ENCODE measurements around the gene FCRL6.

Gene FCRL6, protein sequence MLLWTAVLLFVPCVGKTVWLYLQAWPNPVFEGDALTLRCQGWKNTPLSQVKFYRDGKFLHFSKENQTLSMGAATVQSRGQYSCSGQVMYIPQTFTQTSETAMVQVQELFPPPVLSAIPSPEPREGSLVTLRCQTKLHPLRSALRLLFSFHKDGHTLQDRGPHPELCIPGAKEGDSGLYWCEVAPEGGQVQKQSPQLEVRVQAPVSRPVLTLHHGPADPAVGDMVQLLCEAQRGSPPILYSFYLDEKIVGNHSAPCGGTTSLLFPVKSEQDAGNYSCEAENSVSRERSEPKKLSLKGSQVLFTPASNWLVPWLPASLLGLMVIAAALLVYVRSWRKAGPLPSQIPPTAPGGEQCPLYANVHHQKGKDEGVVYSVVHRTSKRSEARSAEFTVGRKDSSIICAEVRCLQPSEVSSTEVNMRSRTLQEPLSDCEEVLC

DNA sequence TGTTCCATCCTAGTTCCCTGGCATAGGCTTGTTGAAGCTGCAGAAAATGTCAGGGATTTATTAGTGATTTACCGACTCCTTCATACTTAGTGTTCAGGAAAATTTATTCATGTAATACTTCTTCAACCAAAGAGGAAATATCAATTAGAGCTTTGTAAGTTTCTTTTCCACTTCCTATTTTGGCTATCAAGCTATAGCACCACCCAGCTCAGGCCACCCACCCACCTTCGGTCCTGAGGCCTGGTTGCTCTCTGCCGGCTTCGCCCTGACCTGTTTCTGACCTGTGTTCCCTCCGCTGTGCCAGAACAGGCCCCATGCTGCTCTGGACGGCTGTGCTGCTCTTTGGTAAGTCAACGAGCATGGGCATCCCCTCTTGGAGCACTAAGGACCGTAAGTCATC is at the start of gene FCRL6:
Gene FCRL6, plus strand, starts transcription at position 250 of the 400 bp plus-strand sequence. Its CDS starts 65 bp downstream, at position 315.
- DNase-seq, result no peak

DNA sequence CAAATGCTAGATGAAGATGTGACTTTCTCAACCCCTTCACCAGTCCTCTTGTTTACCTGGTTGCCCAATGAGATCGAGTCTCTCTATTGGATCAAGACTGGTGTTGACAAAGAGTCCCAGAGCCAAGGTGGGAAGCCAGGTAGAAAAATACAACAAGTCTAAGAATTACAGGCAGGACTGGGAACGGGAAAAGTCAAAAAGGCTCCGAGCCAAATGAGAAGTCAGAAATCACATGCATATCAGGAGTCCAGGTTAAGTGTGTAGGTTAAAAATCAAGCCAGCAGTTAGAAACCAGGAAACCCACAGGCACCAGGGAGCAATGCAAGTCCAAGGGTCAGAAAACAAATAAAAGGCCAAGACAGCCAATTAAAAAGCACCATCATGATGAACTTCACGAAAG is 48.8 kb upstream of the FCRL6 start:
- no peak for DNase-seq

DNA sequence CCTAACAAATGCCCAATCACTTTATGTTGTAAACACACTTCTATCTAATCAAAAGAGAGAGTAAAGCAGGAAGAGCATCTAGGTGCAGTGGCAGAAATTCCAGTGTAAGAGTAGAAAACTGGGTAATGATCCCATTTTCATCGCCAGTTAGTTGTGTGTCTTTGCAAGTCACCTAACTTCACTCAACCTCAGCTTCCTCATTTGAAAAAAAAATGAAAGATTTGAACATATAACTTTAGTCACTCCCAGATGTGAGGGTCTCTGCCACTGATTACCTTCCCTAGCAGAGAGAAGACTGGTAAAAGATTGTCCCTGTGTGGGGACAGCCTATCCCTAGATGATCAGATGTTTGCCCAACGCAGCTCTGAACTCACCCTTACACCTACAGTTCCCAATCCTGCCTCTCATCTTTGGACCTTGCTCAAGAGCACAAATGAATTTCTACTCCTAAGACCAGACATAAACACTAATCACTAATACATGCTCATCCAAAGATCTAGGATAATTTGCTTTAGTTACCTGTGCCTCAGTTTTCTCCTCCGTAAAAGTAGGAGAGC is 46.6 kb upstream of the FCRL6 start:
- DNase-seq, result no peak

DNA sequence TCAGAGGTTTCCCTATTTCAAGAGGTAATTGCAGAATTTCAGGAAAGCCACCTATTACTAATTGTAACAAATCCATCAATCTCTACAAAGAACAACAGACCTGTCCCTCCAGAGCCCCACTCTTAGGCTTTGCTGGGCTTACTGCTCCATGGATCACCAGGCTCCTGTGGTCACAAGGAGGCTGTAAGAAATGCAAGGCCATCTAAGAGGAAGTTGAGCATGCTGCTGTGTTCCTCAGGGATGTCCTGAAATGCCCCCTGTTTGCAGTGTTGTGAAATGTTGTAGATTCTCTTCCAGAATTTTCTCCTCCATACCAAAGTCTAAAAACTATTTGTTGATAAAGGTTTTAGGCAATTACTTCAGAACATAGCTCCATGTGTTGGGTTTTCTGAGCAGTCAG is 45.8 kb upstream of the FCRL6 start:
- no peak for DNase-seq

DNA sequence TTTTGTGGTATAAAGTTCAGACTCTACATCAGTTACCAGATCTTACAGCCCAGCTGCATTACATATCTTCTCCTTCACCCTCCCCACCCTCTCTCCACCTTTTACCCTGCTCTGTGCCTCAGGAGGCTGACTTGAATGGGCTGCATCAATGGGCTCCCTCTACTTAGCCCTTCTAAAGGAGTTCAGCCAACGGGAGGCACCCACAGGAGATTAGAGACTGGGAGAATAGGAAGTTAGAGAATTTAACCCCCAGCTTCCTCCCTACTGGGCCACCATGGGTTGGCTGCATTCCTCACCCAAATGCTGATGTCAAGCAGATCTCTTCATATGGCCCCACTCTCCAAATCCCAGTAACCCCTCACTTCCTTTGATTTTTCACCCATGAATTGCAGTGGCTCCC is 38.5 kb upstream of the FCRL6 start:
- DNase-seq, result no peak

DNA sequence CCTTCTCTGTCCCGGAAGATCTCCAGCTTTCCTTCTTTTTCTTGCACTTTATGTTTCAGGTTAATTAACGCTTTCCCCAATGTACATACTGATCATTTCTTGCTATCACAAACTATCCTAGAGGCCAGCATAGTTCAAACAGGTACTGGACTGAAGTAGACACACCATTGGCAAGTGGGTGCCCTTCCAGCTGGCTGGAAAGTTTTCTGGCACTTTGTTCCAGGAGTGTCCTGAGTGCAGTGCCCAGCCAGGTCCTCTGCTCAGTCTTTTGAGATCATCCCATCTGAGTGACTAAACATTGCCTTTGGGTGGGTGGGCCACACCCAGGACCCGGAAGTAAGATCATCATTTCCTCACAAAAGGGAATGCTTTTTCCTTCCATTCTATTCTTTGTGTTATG is 36.4 kb upstream of the FCRL6 start:
- DNase-seq, result no peak

DNA sequence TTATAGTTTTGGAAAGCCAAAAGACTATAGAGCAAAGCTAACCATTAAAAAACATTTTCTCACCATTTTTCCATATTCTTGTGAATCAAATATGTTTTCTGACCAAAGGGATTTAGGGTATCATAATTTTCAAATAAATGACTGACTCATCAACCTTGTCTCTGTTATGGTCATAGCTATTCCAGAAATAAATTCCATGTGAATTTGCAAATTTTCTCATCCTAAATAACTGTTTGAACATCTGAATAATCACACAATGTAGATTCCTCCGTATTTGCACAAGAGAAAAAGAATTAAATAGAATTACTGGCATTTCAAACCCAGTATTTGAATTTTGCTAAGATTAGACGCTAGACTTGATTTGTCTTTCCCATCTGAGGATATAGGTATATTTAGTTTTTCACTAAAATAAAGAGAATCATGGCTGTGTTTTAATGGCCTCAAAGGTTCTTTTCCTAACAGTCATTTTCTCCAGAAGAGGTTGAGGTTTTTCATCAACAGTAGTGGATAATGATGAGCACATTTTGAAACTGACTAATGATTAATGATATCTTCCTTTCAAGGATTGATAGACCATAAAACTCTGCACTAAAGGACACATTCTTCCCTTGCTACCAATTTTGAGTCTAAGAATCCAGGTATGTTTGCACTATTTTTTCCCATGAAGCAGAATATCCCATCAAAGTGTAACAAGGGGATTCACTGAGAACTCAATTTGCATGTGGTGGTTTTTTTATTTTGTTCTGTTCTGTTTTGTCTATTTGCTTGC is 30.8 kb upstream of the FCRL6 start:
- no peak for DNase-seq

DNA sequence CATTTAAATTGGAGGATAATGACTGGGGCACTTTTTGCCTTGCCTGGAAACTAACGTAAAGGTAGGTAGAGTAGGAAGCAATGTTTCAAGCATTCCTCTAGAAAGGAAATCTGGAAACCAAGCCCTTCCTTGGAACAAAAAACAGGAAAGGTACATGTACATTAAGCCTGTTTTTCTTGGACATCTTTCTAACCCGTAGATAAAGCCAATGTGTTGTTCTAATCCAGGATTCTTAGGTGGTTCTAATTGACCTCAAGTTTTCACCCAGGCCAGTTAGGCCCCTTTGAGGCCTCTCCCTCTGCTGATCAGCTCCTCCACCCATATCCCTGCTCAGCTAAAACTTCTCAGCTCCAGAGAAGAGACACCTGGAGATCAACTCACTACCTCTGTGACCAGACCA is 27.7 kb upstream of the FCRL6 start:
- no peak for DNase-seq

DNA sequence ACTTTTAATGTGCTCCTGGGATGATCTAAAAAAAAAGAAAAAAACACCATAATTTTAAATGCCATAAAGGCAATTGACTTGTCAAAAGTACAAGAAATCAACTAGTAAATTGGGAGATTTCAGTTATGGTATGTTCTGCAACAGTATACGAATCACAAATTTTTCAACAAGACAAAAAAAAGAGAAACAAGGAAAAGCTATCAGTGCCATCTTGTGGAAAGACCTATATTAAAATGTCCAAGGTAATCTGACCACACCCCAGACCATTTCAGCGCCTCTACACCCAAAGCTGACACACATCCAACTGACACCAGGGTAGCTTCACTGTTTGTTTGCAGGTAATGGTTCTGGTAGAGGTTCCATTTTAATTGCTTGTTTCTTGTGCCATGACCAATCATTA is 26.4 kb upstream of the FCRL6 start:
- no peak for DNase-seq

DNA sequence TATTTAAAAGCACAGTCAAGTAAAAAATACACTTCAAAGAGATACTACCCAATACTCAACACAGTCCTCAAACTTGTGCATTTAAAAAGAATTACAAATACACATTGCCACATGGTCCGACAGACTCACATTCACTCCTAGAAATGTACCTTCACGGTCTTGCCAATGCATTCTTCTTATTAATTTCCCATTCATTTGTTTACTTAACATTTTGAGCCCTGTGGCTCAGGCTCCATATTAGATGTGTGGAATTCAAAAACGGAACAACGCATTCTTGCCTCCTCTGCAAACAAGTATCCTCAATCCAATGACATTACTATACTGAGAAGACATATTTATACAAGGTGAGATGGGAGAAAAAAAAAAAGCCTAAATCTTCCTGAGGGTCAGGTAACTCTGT is 23.9 kb upstream of the FCRL6 start:
- no peak for DNase-seq

DNA sequence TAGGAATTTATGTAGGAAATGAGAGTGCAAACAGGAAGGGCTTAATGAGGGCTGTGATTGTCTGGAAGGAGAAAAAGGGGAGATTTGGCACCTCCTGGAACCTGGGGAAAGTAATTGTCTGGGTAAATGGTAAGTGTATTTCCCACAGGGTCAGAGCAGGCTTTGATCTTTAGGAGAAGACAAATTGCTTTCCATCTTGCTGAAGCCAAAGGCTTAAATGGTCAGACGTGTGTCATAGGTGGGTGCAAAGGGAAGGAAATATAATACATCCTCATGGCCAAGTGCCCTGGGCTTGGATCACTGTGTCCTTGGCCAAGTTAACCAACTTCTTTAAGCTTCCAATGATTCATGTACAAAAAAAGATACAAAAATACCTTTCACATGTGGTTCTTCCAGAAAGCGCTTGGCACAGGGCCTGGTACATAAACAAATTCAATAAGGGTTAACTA is 22.7 kb upstream of the FCRL6 start:
- no peak for DNase-seq

DNA sequence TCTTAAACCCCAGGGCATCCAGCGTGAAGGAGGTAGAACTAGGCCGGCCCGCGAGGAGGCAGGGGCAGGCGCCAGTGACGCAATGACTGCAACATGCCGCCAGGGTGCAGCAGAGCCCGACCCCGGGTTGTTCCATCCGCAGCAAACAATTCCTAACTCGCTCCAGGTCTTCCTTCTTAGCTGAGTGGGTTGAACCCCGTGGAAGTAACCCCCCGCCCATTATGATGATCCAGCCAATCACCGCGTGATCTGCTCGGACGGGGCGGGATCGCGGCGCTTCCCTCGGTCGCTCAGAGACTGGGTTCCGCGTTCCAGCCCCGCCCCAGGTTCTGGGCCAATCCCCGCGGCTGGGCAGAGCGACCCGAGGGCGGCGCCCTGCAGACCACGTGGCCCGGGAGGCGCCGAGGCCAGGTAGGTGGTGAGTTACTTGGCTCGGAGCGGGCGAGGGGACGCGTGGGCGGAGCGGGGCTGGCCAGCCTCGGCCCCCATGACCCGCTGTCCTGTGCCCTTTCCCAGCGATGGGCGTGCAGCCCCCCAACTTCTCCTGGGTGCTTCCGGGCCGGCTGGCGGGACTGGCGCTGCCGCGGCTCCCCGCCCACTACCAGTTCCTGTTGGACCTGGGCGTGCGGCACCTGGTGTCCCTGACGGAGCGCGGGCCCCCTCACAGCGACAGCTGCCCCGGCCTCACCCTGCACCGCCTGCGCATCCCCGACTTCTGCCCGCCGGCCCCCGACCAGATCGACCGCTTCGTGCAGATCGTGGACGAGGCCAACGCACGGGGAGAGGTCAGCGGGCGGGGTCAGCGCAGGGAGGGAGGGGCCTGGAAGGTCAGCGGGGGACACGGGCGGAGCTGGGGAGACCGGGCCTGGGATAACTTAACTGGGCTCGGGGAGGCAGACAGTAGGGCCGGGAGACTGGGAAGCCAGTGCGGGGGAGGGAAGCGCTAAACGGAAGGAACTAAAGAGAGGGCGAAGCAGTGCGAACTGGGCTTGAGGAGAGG is 21.3 kb upstream of the FCRL6 start, which contains the start of gene DUSP23:
Gene DUSP23, plus strand, starts transcription at position 380 of the 1,000 bp plus-strand sequence. Its CDS starts 139 bp downstream, at position 519.
- peak; percentile 98 for DNase-seq

DNA sequence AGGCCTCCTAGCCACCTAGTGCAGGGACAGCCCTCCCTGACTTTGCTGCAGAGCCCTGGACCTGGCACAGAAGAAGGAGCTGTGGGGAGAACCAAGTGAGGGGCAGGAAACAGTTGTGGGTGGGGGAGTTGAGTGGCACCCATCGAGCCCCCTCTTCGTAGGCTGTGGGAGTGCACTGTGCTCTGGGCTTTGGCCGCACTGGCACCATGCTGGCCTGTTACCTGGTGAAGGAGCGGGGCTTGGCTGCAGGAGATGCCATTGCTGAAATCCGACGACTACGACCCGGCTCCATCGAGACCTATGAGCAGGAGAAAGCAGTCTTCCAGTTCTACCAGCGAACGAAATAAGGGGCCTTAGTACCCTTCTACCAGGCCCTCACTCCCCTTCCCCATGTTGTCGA is 20.2 kb upstream of the FCRL6 start:
- no peak for DNase-seq

DNA sequence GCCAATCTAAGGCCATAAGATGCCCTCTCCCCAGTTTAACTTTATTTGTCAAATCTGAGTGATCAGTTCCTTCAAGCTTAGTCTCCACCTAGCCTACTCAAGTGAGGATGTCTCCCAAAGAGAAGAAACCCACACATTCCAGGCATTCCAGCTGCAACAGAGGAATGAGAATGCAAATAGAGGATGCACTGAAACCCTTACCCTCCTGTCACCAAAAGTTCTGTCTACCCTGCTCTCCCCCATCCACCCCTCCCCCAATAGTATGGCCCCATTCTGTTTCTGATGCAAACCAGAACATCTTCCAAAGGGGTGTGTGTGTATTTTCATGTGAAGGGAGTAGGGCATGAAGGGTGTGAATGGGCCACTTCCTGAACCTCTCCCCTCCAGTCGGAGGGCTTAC is 18.4 kb upstream of the FCRL6 start:
- no peak for DNase-seq

DNA sequence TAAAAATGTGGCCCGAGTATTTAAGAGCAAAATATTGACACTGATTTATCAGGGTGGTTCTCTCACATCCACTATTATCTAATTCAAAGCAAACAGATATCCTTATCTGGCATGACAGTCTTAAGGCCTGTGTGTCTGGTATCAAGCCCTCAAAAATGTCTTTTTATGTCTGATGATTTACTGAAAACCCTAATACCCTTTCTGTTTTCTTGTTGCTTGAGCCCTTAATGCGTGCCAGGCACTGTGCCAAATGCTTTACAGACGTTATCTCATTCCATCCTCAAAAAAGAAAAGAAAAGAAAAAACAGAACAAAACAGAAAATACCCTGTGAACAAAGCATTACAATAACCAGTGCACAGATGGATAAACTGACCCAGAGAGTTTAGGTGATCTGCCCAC is 15.7 kb upstream of the FCRL6 start:
- DNase-seq, result no peak

DNA sequence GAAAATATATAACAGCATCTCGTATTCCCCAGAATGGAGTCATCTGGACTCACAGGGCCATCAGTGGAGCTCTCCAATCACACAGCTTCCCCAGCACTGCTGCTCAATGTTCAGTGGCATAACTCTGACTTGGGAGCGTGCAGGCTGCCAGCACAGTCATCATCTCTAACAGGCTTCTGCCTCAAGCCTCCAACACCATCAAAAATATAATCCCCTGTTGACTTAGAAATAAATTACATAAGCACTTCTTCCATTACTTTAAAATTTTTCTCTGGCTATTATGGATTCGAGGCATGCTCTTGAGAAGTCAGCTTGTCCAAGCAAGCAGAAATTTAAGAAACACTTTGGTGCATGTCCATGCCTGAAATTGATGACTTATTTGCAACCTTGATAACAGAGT is 15.2 kb upstream of the FCRL6 start:
- DNase-seq, result no peak

DNA sequence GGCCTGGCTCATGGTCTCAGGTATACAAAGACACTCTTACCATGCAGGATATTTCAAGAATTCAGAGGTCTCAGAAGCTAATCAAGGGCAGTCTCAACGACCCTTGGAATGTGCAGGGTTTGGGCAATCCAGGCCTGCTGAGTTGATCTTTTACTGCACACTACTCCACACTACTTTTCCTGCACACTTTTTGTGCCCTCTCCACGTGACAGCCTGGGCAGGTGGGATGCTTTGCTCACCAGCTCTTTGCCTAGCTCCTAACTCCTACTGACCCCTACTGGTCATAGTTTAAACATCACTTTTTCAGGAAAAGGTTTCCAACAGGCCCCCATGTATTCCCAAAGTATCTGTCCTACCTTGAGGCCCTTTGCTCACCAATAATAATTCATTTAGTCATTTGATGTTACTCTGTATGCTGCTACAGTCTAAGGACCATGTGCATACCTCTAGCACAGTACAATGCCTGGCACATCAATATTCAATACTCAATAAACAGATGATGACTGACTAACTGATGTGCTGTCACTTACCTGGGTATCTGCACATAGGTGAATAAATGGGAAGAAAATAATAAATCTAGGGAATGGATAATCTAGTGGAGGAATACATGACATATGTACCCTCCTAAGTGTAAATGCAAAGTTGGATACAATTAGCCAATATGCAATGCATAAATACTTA is 11.8 kb upstream of the FCRL6 start:
- peak; percentile 37 for DNase-seq

DNA sequence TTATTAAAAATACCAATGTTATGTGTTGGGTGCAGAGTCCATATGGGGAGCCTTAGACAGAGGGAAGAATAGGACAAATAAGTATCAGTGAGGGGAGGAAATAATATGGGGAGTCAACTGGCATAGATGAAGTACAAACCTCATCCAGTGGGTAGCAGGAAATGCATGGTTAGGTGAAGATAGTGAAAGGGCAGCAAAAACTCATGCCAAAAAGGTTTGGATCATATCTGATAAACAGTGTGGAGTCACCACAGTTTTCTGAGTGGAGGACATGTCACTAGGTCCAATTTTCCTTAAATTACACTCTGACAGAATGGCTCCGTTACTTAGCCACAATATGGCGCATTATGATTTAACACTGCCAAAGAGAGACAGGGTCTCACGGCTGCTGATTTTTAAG is 11.1 kb upstream of the FCRL6 start:
- no peak for DNase-seq

DNA sequence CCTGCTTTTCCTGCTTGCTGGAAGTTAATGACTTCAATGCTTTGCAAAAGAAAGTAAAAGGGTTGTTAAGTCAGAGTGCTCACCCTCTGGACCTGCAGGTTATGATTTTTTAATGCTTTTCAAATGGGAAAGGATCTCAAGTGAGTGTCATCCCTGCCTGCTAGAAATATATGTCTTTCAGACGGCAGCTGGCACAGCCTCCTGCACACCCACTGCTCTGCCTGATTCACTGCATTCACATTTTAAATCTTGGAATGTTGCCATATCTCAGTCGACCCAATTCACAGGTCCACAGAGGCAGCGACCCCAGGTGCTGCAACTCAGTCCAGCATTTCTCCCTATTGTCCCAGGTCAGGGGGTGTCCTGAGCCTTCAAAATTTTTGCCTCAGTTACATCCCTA is 10.7 kb upstream of the FCRL6 start:
- no peak for DNase-seq

DNA sequence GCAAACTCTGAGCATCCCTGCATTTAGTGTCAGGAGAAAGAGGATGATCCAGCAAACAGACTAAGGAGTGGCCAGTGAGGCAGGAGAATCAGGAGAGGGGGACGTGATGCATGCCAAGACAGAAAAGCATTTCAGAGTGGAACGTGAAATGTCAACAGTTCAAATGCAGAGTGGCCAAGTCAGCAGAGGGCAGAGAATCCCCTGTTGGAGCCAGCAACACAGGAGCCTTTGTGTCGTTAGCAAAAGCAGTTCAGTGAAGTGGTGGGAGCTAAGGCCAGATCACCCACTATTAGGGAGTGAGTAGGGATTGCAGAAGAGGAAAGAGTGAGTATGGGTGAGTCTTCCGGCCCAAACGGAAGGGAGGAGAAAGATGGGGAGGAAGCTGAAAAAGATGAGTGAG is 6.6 kb upstream of the FCRL6 start:
- DNase-seq, result no peak

DNA sequence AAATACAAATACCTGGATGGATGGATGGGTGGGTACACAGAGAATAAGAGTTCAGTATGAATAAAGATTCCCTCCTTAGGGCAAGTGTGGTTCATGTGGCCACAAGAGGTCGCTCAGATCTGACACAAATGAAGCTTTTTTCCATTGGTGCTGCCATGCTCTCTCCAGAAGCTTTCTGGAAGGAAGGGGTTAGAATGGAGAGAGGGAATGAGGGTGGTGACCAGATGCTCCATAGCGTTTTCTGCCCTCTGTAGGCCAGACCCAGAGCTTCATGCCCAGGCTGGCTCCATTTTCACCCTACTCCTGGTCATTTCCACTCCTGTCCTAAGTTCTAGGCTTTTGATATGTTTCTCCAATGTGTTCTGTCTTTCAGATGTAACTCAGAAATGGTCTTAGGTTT is 3.3 kb upstream of the FCRL6 start:
- DNase-seq, result peak; percentile 67

DNA sequence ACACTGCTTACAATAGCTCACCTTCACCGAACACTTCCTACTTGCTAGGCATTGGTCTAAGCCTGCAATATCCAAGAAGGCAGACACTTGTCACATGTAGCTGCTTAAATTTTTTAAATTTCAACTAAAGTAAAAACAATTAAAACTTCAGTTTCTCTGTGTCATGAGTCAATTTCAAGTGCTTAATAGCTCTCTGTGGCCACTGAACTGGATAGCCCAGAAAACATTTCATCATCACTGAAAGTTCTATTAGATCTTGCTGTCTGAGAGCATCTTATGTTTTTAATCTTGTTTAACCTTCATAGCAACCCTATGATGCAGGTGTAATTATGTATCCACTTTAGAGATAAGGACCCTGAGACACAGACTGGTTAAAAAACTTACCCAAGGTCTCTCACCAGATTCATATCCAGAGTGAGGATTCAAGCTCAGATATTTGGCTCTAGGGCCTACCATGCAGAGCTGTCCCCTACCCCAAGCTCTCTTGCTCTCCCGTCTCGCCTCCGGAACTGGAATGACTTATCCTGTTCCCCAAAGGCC is 2.6 kb upstream of the FCRL6 start:
- DNase-seq, result no peak
